C4-2B (cell line): Measurements from ENCODE around the gene NME9.

ENCODE experiments used
- H3K27ac ChIP-seq: fragments of 450-650 bp; 2 replicates; pipeline ENCODE4 v1.5.1; 2017
- ZFX ChIP-seq: fragments of 450-650 bp; IDR thresholded peaks from 2 replicates; pipeline ENCODE4 v1.6.1; 2017
- TF ChIP-seq, protein P1 (sequence below): fragments of 450-650 bp; conservative IDR thresholded peaks from 2 replicates; pipeline ENCODE4 v1.5.1; 2017; ENCODE audit warnings: mild to moderate bottlenecking

NME9 gene

DNA sequence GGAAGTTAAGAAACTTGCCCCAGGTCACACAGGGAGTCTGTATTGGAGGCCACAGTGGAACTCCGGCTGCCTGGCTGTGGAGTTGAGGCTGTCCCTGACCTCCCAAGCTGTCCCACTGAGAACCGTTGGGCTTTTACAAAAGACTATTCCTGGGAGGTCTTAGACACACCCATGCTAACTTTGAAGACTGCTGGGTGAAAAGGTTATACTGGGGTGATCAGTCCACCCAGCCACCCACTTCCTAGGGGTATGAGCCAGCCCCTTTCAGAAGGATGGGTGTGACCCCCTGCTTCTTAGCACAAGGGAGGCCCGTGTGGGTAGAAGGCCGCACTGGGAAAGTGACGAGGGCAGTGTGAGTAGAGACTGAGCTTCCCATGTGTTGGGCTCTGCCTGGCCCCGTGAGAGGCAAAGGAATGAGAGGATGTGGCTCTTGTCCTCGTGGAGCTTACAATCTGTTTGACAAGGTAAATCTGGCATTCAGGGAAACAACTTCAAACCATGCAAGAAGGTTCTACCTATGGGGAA, 37.7 kb upstream of the NME9 start:
- H3K27ac ChIP-seq, result no peak overlapping the region
- no peak for TF ChIP-seq ZFX
- TF ChIP-seq, protein P1, sequence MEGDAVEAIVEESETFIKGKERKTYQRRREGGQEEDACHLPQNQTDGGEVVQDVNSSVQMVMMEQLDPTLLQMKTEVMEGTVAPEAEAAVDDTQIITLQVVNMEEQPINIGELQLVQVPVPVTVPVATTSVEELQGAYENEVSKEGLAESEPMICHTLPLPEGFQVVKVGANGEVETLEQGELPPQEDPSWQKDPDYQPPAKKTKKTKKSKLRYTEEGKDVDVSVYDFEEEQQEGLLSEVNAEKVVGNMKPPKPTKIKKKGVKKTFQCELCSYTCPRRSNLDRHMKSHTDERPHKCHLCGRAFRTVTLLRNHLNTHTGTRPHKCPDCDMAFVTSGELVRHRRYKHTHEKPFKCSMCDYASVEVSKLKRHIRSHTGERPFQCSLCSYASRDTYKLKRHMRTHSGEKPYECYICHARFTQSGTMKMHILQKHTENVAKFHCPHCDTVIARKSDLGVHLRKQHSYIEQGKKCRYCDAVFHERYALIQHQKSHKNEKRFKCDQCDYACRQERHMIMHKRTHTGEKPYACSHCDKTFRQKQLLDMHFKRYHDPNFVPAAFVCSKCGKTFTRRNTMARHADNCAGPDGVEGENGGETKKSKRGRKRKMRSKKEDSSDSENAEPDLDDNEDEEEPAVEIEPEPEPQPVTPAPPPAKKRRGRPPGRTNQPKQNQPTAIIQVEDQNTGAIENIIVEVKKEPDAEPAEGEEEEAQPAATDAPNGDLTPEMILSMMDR, result no peak

DNA sequence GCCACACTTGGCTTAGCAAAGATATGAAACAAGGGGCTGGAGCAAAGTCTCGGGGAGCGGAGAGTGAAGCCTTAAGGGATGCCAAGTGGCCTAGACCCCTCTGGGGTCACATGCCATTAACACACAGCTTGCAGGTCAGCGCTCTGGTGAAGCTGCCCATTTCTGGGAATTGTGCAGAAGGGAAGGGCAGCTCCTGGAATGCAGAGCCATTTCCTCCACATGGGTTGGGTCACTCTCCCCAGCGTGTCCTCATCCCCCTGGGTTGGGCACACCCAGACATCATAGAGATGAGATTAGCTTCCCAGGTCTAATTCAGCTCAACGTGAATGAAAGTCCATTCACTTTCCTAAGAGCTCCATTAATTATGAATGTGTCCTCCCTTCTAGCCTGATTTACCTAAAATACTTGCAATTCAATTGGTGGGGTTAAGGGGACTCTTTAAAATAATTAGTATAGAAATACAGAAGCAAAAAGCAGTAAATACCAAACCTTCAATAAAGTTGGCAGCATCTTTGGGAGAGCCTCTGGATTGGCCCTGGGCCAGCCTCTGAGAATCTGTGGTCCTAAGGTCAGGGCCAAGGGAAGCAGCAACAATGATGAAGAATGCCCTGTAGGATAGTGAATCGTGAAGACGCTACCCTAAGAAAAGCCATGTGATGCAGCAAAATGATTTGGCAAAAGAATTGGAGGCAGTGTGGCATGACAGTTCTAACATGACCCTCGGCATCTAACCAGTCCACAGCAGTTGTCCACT, 36.5 kb upstream of the NME9 start:
- H3K27ac ChIP-seq, result no peak overlapping the region
- TF ChIP-seq ZFX, result no peak
- TF ChIP-seq, protein P1, result no peak

DNA sequence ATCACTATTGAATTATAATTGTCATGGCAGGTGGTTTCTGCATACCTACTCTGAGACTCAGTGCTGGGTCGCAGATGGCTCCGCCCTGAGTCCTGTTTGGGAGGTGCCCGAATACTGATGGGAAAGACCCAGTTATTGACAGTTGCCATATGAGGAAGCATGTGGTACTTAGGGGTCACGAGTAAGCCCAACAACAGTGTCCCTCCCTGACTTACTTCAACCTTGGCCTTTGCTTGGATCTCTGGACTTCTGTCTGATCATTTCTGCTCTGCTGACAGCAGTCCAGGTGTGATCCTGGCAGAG, 35.6 kb upstream of the NME9 start:
- no peak overlapping the region for H3K27ac ChIP-seq
- TF ChIP-seq, protein P1, result no peak
- TF ChIP-seq ZFX, result no peak

DNA sequence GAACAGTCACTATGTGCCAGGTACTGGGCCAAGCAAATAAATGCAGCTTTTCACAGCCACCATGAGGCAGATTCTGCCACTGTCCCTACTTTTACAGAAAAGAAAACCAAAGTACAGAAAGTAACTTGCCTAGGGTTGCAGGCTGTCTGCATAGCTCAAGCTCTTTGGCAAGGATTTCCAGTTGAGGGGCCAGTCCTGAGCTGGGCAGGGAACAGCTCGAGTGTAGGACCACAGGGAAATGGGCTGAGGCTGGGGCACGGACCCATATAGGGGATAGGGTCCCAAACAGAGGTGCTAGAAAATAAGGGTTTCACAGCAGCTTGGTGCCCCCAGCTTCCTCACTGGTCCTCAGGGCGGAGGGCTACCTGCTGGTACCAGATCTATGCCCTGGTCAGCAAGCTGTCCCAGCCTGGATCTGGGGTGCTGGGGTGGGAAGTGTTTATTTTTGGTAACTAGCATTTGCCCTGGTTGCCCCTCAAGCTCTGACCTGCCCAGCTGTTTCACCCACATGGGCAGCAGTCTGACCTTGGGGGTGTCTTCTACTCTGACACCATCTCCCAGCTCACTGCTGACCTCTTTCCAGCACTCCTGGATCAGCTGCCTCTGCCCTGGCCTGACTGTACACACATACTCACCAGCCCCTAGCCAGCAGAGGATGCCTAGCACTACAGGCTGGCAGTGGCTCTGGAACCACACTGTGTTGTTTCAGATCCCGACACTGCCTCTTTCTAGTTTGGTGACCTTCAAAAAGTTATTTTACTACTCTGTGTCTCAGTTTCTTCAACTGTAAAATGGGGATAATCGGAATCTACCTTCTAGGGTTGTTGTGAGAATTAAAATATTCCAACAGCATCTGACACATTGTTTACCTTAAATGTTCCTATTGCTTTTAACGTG, 35.0 kb upstream of the NME9 start:
- no peak for TF ChIP-seq ZFX
- TF ChIP-seq, protein P1, result no peak
- no peak overlapping the region for H3K27ac ChIP-seq

DNA sequence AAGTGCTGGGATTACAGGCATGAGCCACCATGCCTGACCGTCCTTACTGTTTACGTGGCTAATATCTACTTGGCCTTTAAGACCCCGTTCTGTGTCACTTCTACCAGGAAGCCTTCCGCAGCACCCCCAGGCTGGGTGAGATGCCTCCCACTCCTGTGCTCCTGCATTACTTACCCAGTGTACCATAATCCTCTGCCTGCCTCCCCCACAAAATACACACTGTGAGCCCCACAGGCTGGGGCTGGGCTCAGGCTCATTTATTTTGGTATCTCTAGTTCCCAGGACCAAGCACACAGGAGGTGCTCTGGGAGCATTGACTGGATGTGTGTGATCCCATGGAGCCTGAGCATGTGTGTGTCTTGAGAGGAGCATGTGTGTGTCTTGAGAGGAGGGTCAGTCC, 33.7 kb upstream of the NME9 start:
- H3K27ac ChIP-seq, result no peak overlapping the region
- TF ChIP-seq, protein P1, result no peak
- no peak for TF ChIP-seq ZFX

DNA sequence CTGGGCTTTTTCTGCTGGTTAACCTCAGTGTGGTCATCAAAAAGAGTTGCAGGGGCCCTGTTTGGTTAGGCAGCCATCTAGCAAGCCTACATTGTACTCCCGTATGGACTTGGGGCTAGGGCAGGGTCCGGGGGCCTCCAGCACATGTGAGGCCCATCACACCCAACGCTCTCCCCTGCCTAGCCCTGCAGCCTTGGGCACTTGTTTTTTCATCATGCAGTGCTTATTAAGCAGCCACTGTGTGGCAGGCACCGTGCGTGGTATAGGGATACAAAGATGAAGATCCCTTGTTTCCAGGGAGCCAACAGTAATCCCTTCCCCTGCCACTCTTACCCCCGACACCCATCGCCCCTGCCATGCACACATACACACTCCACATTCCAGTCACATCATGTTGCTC, 32.9 kb upstream of the NME9 start:
- H3K27ac ChIP-seq, result no peak overlapping the region
- TF ChIP-seq, protein P1, result no peak
- TF ChIP-seq ZFX, result no peak

DNA sequence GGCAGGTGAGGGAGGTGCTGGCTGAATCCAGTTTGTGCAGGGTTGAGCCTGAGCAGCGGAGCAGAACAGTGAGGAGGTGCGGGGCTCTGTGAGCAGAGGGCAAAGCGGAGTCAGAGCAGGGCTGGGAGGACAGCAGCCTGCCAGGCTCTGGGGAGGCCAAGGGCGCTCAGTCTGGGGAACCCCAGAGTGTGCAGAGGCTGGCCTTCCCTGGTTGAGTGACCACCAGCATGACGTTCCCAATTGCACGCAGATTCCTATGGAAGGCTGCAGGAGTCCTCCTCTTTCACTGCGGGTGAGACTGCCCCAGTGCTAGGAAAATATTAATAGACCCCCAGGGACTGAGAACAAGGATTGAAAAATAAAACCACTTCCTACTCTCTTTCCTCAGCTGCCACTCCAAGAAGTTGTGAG, 31.9 kb upstream of the NME9 start:
- TF ChIP-seq, protein P1, result no peak
- TF ChIP-seq ZFX, result no peak
- H3K27ac ChIP-seq, result no peak overlapping the region
